BLaER1 treated with 17β-estradiol and CSF1 and Interleukin-3, amounts not matched to agents 10 nM and 100 nM (cell line): ENCODE results near the gene PNLIPRP3.
"Not testable (repeated sequence)": the region's sequence is repeated elsewhere in the genome, so short reads cannot be mapped to it uniquely, and the experiment has no call there.

ENCODE experiments used
- H3K27ac ChIP-seq, 11 experiments: shearing (Covaris generic); formaldehyde crosslinking; 2 replicates each; pipeline ENCODE4 v1.8.1; 2022
- H3K27me3 ChIP-seq, 11 experiments: shearing (Covaris generic); formaldehyde crosslinking; 2 replicates each; pipeline ENCODE4 v1.8.1; 2022
- H3K36me3 ChIP-seq, 11 experiments: shearing (Covaris generic); formaldehyde crosslinking; 2 replicates each; pipeline ENCODE4 v1.8.1; 2022
- H3K4me1 ChIP-seq, 10 experiments: shearing (Covaris generic); formaldehyde crosslinking; 2 replicates each; pipeline ENCODE4 v1.8.1; 2022
- H3K4me2 ChIP-seq, 11 experiments: shearing (Covaris generic); formaldehyde crosslinking; 2 replicates each; pipeline ENCODE4 v1.8.1; 2022
- H3K4me3 ChIP-seq, 10 experiments: shearing (Covaris generic); formaldehyde crosslinking; 2 replicates each; pipeline ENCODE4 v1.8.1; 2022
- H3K9ac ChIP-seq, 11 experiments: shearing (Covaris generic); formaldehyde crosslinking; 2 replicates each; pipeline ENCODE4 v1.8.1; 2022
- H3K9me3 ChIP-seq, 11 experiments: shearing (Covaris generic); formaldehyde crosslinking; replicated peaks in 1 of 11; 2 replicates each; pipeline ENCODE4 v1.8.1; 2022
- H4K20me1 ChIP-seq, 11 experiments: shearing (Covaris generic); formaldehyde crosslinking; 2 replicates each; pipeline ENCODE4 v1.8.1; 2022
- Cebpa-rat ChIP-seq, 11 experiments: shearing (Covaris generic); IDR thresholded peaks; 2 replicates each; pipeline ENCODE4 v1.8.1; 2022

Gene PNLIPRP3

GRCh38 chr10:116427671-116428070, at the start of gene PNLIPRP3:
Gene PNLIPRP3 (plus strand): TSS chr10:116427847. CDS start chr10:116428013, 166 bp downstream.
- Histone ChIP-seq H3K36me3 (no peaks in the 10 kb centered on the region), H3K27ac (no peak within 1 kb of the TSS), H3K9me3 (no peaks in the 10 kb centered on the region), H3K4me3 (no peak within 1 kb of the TSS), H3K4me2 (no peak within 1 kb of the TSS), H3K9ac (no peak within 1 kb of the TSS), H3K27me3 (no peaks in the 10 kb centered on the region), H4K20me1 (no peaks in the 10 kb centered on the region), H3K4me1 (no peaks in the 10 kb centered on the region)
- no peak for TF ChIP-seq Cebpa-rat (IDR thresholded peaks at IDR 0.05)

GRCh38 chr10:116382290-116382689, 45.4 kb upstream of the PNLIPRP3 start:
- H3K27me3 ChIP-seq, result no peaks in the 10 kb centered on the region
- no peak for TF ChIP-seq Cebpa-rat (IDR thresholded peaks at IDR 0.05)
- H3K36me3 ChIP-seq, result no peaks in the 10 kb centered on the region
- no peaks in the 10 kb centered on the region for H3K4me1 ChIP-seq
- no peak overlapping the region for H3K9ac ChIP-seq
- H3K4me2 ChIP-seq, result no peak overlapping the region
- H3K9me3 ChIP-seq, result no peaks in the 10 kb centered on the region
- no peak overlapping the region for H3K4me3 ChIP-seq
- no peak overlapping the region for H3K27ac ChIP-seq
- no peaks in the 10 kb centered on the region for H4K20me1 ChIP-seq

- no peak for TF ChIP-seq Cebpa-rat (IDR thresholded peaks at IDR 0.05)
- Histone ChIP-seq H3K27me3 (no peaks in the 10 kb centered on the region), H3K9ac (no peak overlapping the region), H3K4me1 (no peaks in the 10 kb centered on the region), H3K36me3 (no peaks in the 10 kb centered on the region), H3K27ac (no peak overlapping the region), H3K9me3 (no peaks in the 10 kb centered on the region), H3K4me2 (no peak overlapping the region), H3K4me3 (no peak overlapping the region), H4K20me1 (no peaks in the 10 kb centered on the region)
Observed at GRCh38 chr10:116385311-116385710, 42.3 kb upstream of the PNLIPRP3 start.

GRCh38 chr10:116385994-116386809, 41.4 kb upstream of the PNLIPRP3 start:
- no peaks in the 10 kb centered on the region for H3K4me1 ChIP-seq
- no peak overlapping the region for H3K4me2 ChIP-seq
- no peaks in the 10 kb centered on the region for H3K36me3 ChIP-seq
- no peak for TF ChIP-seq Cebpa-rat (IDR thresholded peaks at IDR 0.05)
- H4K20me1 ChIP-seq, result no peaks in the 10 kb centered on the region
- H3K27ac ChIP-seq, result no peak overlapping the region
- H3K4me3 ChIP-seq, result no peak overlapping the region
- H3K27me3 ChIP-seq, result no peaks in the 10 kb centered on the region
- H3K9me3 ChIP-seq, result no peaks in the 10 kb centered on the region
- no peak overlapping the region for H3K9ac ChIP-seq

- not testable (repeated sequence) for H3K4me1 ChIP-seq, H3K4me3 ChIP-seq, H3K36me3 ChIP-seq, H3K4me2 ChIP-seq, H3K27ac ChIP-seq, H3K9ac ChIP-seq, H3K27me3 ChIP-seq, H4K20me1 ChIP-seq
- H3K9me3 ChIP-seq, result peaks cover 6 to 32% (median 23%) of the 10 kb centered on the region in 11 experiments; a peak in 20 of 22 replicates
Observed at GRCh38 chr10:116393246-116393831, 34.3 kb upstream of the PNLIPRP3 start.

GRCh38 chr10:116395223-116395985, 32.2 kb upstream of the PNLIPRP3 start:
- TF ChIP-seq Cebpa-rat (IDR thresholded peaks at IDR 0.05), result no peak

GRCh38 chr10:116398224-116398623, 29.4 kb upstream of the PNLIPRP3 start:
- Histone ChIP-seq H3K9ac (no peak overlapping the region), H3K9me3 (peaks cover 4 to 29% (median 20%) of the 10 kb centered on the region in 11 experiments; a peak in 20 of 22 replicates), H3K27ac (no peak overlapping the region), H3K4me3 (no peak overlapping the region), H3K4me2 (no peak overlapping the region), H4K20me1 (no peaks in the 10 kb centered on the region), H3K36me3 (no peaks in the 10 kb centered on the region), H3K4me1 (no peaks in the 10 kb centered on the region; a peak in 1 of 20 replicates), H3K27me3 (no peaks in the 10 kb centered on the region)
- TF ChIP-seq Cebpa-rat (IDR thresholded peaks at IDR 0.05), result no peak

More at GRCh38 chr10:116395223-116395985, 32.2 kb upstream of the PNLIPRP3 start:
- Histone ChIP-seq H3K27ac (no peak overlapping the region), H3K27me3 (no peaks in the 10 kb centered on the region), H4K20me1 (no peaks in the 10 kb centered on the region), H3K4me2 (no peak overlapping the region), H3K9me3 (peaks cover 6 to 32% (median 23%) of the 10 kb centered on the region in 11 experiments; a peak in 20 of 22 replicates), H3K36me3 (no peaks in the 10 kb centered on the region), H3K4me1 (no peaks in the 10 kb centered on the region; a peak in 1 of 20 replicates), H3K4me3 (no peak overlapping the region), H3K9ac (no peak overlapping the region)

GRCh38 chr10:116402858-116403257, 24.8 kb upstream of the PNLIPRP3 start:
- no peaks in the 10 kb centered on the region for H3K9me3 ChIP-seq
- no peaks in the 10 kb centered on the region for H3K27me3 ChIP-seq
- no peak overlapping the region for H3K9ac ChIP-seq
- no peak overlapping the region for H3K4me2 ChIP-seq
- no peaks in the 10 kb centered on the region for H4K20me1 ChIP-seq
- H3K4me1 ChIP-seq, result peaks cover 0 to under 1% (median 0%) of the 10 kb centered on the region in 10 experiments; a peak in 1 of 20 replicates
- no peak overlapping the region for H3K27ac ChIP-seq
- H3K36me3 ChIP-seq, result no peaks in the 10 kb centered on the region
- no peak for TF ChIP-seq Cebpa-rat (IDR thresholded peaks at IDR 0.05)
- no peak overlapping the region for H3K4me3 ChIP-seq

- Histone ChIP-seq H4K20me1 (no peaks in the 10 kb centered on the region), H3K36me3 (no peaks in the 10 kb centered on the region), H3K4me1 (peaks cover 0 to 10% (median 0%) of the 10 kb centered on the region in 10 experiments; a peak in 5 of 20 replicates), H3K4me2 (no peak overlapping the region), H3K27me3 (no peaks in the 10 kb centered on the region), H3K27ac (no peak overlapping the region), H3K9me3 (no peaks in the 10 kb centered on the region), H3K4me3 (no peak overlapping the region), H3K9ac (no peak overlapping the region)
- TF ChIP-seq Cebpa-rat (IDR thresholded peaks at IDR 0.05), result no peak
Observed at GRCh38 chr10:116403740-116404250, 23.9 kb upstream of the PNLIPRP3 start.
